ENCODE results near the gene CCDC157.

- no peak for TF ChIP-seq CTCF (IDR thresholded peaks at IDR 0.05 in 4 of 5, conservative IDR thresholded peaks at IDR 0.05 in 1 of 5)
- no peak for TF ChIP-seq POLR2A (IDR thresholded peaks at IDR 0.05)
These were observed 42.9 kb downstream of the CCDC157 start for GRCh38 chr22:30399718-30400117.

Data from gastrocnemius medialis (tissue), 4 donors.